Gastroesophageal sphincter (tissue), 3 donors: Measurements from ENCODE around the gene MCUB.

Experiments
- CTCF ChIP-seq, 4 experiments: fragments of 200-600 bp in 2 of 4; fragments of 450-650 bp in 2 of 4; sonication (generic) in 1 of 4; IDR thresholded peaks; one replicate each; pipeline ENCODE4 v1.5.1; 2017 to 2019; ENCODE audit warnings: antibody characterized with exemption in 4 of 4, mild to moderate bottlenecking in 2 of 4, moderate library complexity in 2 of 4
- POLR2A ChIP-seq, 2 donors: fragments of 450-650 bp; IDR thresholded peaks; one replicate each; pipeline ENCODE4 v1.6.1; 2017; ENCODE audit warnings: antibody characterized with exemption in 2 of 2, mild to moderate bottlenecking in 2 of 2, moderate library complexity in 1 of 2
- POLR2AphosphoS5 ChIP-seq: sonication (generic); formaldehyde crosslinking; IDR thresholded peaks from one replicate; pipeline ENCODE4 v1.6.1; 2017; ENCODE audit warnings: antibody characterized with exemption

GRCh38 chr4:109608879-109609278 is 48.8 kb downstream of the MCUB start:
- no peak for TF ChIP-seq POLR2A (IDR thresholded peaks at IDR 0.05)
- TF ChIP-seq CTCF (IDR thresholded peaks at IDR 0.05), result no peak
- TF ChIP-seq POLR2AphosphoS5, result no peak
